ENCODE measurements around the gene GSE1.

DNA sequence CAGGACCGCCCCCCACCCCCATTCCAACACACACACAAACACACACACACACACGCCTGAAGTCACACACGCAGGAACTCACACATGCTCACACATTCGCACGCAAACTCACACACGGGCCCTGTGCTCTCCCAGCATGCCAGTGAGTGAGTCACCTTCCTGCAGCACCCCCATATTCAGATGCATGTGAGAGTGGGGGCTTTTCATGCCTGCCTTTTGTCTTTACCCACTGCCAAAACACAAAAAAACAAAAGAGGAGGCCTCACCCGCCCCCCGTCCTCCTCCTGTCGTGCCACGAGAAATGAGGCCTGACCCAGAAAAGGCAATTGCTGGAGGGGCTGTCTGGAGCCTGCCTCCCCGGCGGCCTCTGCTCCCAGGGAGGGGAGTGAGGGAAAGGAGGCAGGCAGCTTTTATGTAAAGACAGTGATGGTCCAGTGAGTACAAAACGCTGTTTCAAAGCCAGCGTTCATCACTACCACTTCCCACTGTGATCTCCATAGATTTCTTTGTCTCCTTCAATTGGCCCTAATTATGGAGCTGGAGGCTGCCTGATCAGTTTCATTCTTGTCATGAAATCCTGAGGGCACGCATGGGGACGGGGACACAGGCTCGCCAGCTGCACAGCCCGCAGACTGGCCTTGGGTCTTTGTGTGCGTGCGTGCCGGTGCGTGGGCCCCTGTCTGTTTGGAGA lies 29.5 kb upstream of the GSE1 start:
- TF ChIP-seq POLR2A (IDR thresholded peaks at IDR 0.05; ENCODE audit: insufficient read depth in 1 of 2, low read depth in 2 of 2, low read length in 2 of 2) (no peak), TAF1 (CRISPR knock-in tag; IDR thresholded peaks at IDR 0.05) (no peak), CHD2 (IDR thresholded peaks at IDR 0.05; ENCODE audit: low read depth, low read length) (no peak), CEBPB (IDR thresholded peaks at IDR 0.05; ENCODE audit: borderline replicate concordance, low read depth, low read length) (no peak), CBX2 (IDR thresholded peaks at IDR 0.05; ENCODE audit: low read depth, low read length) (no peak), CBX2 (CRISPR knock-in tag; IDR thresholded peaks at IDR 0.05; ENCODE audit: low read depth) (no peak), ZNF20 (CRISPR knock-in tag; IDR thresholded peaks at IDR 0.05) (no peak), POLR2AphosphoS5 (IDR thresholded peaks at IDR 0.05; ENCODE audit: low read depth, low read length) (no peak), NFIC (IDR thresholded peaks at IDR 0.05; ENCODE audit: low read length) (no peak), ZNF281 (CRISPR knock-in tag; IDR thresholded peaks at IDR 0.05; ENCODE audit: borderline replicate concordance) (no peak)
